G401.6 (cell line): ENCODE measurements around the gene ITGAD.
A peak's percentile ranks its signal among the peaks of the same experiment; 100 is the strongest.
"Not testable (repeated sequence)": the region's sequence is repeated elsewhere in the genome, so short reads cannot be mapped to it uniquely, and the experiment has no call there.

Experiments used
- FAIRE-seq: peaks from 2 replicates; lab custom pipeline; 2012; peaks lifted over from hg19 to GRCh38; lab: Jason Lieb, UNC

Gene ITGAD

GRCh38 chr16:31430380-31431052, 37.4 kb downstream of the ITGAD start:
- no peak for FAIRE-seq

GRCh38 chr16:31435341-31436220, 42.4 kb downstream of the ITGAD start:
- FAIRE-seq: no peak

DNA sequence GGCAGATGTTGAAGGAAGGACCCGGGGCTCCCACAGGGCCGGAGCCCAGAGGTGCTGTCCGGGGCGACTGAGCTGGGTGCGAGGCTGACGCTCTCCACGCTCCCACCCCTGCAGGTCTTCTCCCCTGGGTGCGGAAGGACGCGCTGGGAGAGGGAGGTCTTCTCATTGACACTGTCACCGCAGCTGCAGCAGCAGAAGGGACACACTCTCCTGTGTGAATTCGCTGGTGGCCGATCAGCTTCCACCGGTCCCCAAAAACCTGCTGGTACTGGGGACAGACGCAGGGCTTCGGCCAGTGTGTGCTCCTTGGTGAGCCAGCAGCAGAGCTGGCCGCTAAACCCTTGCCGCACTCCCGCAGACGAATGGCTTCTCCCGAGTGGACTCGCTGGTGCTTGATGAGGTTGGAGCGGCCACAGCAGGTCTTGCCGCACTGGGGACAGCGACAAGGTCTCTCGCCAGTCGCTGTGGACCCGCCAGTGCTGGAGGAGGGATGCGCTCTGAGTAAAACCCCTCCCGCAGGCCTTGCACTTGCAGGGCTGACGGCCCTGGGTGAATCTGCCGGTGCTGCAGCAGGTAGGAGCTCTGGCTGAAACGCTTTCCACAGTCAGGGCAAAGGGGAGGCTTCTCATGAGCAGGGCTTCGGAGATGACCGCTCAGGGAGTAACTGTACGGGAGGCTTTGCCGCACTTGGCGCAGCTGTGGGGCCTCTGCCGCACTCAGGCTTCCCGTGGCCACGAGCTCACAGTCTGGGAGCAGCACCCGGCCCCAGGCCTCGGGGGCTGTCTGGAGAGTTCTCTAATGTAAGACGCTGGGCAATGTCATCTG, 43.3 kb downstream of the ITGAD start:
- FAIRE-seq: no peak

DNA sequence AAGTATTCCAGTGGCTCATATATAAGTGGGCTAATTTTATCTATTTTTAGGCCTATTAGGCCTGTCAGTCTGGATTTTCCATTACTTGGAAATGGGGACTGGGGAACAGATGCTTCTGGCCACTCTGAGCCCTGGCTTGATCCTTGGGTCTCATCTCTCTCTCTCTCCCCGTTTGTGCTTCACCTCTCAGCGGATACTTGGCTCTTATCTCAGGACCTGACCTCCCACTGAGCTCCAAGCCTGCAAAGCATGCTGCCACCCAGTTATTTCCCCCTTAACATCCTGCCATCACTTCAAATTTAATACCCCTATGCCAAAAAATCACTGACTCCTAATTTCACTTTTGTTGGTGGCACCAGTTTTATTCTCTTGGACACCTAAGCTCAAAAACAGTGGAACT, 45.3 kb downstream of the ITGAD start:
- FAIRE-seq: no peak

DNA sequence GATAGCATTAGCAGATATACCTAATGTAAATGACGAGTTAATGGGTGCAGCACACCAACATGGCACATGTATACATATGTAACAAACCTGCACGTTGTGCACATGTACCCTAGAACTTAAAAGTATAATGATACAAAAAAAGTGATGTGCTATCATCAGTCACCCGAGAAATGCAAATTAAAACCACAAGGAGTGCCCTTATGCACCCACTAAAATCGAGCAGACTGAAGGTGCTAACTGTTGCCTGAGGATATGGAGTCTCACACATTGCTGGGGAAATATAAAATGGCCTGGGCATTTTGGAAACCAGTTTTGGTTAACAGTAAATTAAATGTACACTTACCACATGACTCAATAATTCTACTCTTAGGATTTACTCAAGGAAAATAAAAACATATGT, 45.9 kb downstream of the ITGAD start:
- FAIRE-seq: not testable (repeated sequence)

- no peak for FAIRE-seq
Observed at GRCh38 chr16:31439519-31439918, 46.4 kb downstream of the ITGAD start.

DNA sequence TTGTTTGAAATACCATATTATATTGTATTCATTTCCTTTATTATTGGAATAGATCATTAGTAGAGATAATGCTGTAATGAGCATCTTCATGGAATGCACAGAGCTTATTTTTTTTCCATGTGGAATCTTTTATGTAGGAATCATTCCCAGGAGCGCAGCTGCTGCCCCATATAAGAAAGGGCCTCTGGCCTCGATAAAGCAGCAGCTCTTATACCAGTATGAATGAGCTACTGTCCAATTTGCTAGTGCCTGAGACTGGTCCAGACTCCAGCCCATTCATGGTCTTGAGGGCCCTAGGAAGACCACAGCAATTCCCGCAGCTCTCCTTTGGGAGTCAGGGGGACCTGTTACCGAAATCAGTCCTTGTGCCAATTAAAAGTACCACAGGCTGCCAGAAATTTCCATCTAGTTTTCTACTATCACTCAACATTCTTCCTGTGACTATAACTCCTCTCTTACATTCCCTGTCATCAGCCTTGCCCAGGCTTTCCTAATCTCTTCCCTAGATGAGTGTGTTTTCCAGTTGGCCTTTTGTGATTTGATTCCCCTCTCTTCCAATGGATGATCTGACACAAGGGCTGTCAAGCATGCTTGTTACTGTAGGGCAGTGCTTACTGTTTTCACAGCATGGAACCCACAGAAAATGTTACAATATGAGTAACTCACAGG, 47.5 kb downstream of the ITGAD start:
- FAIRE-seq: no peak

DNA sequence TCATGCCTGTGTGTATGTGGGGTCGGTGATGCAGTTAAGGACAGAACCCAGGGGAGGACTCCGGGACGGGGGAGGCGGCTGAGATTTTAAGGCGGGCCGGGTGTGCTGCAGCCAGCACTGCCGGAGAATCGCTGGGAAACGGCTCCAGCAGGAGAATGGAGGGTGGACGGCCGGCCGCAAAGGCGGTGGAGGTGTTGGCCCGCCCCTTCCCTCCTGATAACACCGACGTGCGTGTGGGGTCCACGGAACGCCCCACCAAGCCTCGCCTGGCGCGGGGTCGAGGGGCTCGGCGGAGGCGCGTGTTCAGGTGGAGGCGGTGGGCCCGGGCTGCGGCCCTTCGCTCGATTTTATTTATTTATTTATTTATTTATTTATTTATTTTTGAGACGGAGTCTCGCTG, 48.8 kb downstream of the ITGAD start:
- no peak for FAIRE-seq

GRCh38 chr16:31445931-31446330, 52.8 kb downstream of the ITGAD start:
- not testable (repeated sequence) for FAIRE-seq

DNA sequence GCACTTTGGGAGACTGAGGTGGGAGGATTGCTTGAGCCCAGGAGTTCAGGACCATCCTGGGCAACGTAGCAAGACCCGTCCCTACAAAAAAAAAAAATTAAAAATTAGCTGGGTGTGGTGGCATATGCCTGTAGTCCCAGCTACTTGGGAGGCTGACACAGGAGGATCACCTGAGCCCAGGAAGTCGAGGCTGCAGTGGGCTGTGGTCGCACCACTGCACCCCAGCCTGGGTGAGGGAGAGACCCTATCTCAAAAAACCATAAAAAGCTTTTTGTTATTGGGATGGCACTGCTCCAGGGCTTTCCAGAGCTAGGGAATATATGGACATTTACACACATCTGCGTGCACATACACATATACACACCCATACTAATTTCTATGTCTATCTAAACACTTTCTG, 58.1 kb downstream of the ITGAD start:
- FAIRE-seq: no peak

DNA sequence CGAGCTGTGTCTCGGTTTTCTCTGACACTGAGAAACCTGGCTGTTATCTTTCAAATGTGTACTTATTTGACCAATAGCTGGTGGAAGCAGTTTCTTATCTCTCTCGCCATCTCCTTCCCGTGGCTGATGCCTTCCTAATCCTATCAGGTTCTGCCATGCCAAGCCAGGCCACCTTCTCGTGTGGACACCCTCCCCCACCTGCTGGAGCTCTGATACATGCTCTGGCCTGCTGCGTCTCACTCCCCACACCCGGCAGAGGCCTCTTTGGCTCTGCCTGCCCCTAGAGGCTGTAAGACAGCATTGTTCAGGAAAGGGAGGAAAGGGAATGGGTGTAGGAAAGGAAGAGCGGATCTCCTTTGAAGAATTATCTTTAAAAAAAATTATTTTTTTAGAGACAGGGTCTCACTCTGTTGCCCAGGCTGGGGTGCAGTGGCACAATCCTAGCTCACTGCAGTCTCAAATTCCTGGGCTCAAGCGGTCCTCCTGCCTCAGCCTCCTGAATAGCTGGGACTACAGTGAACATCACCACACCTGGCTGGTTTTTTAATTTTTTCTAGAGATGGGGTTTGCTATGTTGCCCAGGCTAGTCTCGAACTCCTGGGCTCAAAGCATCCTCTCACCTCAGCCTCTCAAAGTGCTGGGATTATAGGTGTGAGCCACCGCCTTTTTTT, 58.7 kb downstream of the ITGAD start:
- FAIRE-seq: no peak

DNA sequence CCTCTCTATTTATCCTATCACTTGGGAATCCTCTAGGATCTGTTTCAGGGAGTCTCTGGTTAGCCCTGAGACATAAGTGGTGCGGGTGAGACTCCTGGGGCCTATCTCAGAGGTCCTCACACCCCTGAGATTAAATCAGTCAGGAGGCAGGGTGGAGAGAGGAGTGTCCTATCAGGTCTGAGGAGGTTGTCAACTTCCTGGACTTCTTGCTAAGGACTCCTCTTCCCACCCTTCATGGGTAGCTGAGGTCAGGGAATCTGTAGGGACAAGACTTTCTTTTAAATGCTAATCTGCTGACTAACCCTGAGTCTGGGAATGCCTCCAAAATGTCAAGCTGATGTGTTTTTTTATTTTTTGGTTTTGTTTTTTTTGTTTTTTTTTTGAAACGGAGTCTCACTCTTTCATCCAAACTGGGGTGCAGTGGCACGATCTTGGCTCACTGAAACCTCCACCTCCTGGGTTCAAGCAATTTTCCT, 59.5 kb downstream of the ITGAD start:
- FAIRE-seq: no peak

- no peak for FAIRE-seq
Observed at GRCh38 chr16:31453255-31454204, 60.4 kb downstream of the ITGAD start.

- no peak for FAIRE-seq
Observed at GRCh38 chr16:31455601-31456314, 62.6 kb downstream of the ITGAD start.

GRCh38 chr16:31456988-31457360, 63.8 kb downstream of the ITGAD start:
- FAIRE-seq: no peak

GRCh38 chr16:31458073-31458843, 65.1 kb downstream of the ITGAD start:
- no peak for FAIRE-seq

DNA sequence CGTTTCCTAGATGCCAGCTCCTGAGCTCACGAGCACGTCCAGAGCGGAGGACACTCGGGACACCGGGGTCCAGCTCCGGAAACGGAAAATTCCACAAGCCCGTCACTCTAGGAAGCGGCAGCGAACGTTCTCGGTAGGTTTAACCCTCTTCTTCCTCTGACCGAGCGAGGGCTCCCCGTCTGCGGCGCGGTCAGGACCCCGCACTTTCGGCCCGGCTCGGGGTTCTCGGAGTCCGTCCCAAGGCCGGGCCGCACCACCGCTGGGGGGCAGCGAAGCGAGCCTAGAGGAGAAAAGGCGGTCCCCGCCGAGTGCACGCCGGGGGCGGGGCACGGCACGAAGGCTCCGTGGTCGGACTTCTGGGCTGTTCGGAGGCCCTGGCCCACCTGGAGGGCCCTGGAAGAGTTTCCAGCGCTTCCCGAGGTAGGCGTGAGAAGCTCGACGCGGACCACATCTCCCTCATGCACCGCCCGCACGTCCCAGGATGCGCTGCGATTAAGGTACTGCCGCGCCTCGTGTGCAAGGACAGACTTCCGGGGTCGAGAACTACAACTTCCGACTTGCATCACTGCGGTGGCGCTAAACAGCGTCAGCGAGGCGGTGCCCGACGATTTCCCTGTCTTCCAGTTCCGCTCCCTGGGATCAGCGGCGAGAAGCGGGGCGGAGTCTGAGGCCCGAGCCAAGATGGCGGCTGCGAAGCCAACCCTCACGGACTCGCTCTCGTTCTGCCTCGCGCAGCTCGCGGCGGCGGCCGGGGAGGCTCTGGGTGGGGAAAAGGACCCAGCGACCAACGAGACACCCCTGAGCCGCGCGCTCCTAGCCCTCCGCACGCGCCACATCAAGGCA, 65.9 kb downstream of the ITGAD start, which contains the start of gene ARMC5:
ARMC5 (plus strand) TSS at position 658 of the 843 bp plus-strand sequence; CDS start at position 682, 24 bp downstream.
- peak; percentile 81 for FAIRE-seq
